Stimulated activated CD4-positive, alpha-beta T cell treated with anti-CD3 and anti-CD28 coated beads, Interleukin-4, amount 100 ng/mL, for 24 hours (primary cell): Measurements from ENCODE around the gene FFAR3.
"Not testable (repeated sequence)": the region's sequence is repeated elsewhere in the genome, so short reads cannot be mapped to it uniquely, and the experiment has no call there.

Experiments used
- DNase-seq: peaks from one replicate; pipeline ENCODE4 v3.0.0-alpha.2; 2020

The FFAR3 gene

GRCh38 chr19:35378356-35378755 is 20.1 kb downstream of the FFAR3 start:
- DNase-seq = no peak

DNA sequence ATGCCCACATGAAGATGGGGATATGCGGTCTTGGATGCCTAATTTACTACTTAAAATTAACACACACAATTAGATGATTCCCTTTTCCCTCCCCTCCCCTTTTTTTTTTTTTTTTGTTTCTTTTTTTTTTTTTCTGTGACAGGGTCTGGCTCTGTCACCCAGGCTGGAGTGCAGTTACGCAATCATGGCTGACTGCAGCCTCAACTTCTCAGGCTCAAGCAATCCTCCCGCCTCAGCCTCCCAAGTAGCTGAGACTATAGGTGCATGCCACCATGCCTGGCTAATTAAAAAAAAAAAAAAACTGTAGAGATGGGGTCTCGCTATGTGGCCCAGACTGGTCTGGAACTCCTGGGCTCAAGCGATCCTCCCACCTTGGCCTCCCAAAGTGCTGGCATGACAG is 21.3 kb downstream of the FFAR3 start:
- not testable (repeated sequence) for DNase-seq

DNA sequence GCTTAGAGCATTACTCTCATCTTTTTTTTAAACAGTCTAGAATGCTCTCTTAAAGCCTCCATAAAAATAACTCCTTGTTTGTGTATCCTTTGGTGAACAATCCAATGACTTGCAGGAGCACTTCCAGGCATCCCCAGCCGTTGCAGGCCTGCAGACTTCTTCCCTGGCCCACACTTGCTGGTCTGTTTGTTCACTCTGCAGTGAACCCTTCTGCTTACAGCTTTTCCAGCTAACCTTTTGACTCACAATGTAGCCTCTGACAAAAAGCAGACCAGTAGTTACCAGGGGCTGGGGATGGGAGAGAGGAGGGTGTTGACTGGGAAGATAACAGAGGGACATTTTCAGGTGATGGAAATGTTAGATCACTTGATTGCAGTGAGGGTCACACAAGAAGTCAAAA is 21.7 kb downstream of the FFAR3 start:
- DNase-seq = no peak

DNA sequence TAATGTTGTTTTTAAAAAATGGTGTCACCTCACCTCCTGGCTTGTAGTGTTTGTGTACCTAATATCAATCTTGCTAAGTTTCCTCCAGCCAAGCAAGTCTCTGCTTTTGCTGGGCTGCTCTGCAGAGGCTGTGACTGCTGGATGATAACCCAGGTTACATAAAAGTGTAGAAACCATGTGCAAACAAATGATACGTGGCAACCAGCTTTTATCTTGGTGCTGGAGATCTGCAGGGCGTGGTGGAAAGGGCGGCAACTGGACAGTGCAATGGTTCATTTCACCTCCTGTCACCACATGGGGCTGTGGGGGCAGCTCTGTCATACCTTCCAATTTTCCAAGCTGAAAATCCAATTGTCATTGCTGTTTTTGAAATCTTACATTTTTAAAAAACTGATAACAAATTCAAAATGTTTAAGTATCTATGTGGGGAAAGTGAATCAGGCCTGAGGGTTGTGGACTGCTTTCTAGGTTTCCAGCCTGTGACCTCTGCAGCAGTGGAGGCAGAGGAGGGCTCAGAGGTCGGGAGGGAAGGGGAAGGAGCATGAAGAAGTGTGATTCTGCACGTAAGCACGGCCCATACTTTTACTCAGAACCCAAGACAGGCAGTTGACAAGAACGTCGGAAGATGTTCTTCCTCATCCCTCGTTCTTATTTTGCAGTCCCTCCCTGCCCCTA is 22.3 kb downstream of the FFAR3 start:
- no peak for DNase-seq

DNA sequence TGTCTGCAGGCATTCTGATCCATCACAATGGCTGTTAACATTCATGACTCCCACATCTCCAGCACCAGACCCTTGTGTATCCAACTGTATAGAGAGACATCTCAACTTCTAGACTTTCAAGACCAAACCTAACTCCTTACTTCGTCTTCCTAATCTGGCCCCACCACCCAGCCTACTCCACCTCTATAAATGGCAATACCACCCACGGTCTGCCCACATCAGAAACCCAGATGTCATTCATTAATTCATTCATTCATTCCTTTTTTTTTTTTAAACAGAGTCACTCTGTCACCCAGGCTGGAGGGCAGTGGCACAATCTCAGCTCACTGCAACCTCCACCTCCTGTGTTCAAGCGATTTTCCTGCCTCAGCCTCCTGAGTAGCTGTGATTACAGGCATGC is 23.1 kb downstream of the FFAR3 start:
- DNase-seq = no peak

DNA sequence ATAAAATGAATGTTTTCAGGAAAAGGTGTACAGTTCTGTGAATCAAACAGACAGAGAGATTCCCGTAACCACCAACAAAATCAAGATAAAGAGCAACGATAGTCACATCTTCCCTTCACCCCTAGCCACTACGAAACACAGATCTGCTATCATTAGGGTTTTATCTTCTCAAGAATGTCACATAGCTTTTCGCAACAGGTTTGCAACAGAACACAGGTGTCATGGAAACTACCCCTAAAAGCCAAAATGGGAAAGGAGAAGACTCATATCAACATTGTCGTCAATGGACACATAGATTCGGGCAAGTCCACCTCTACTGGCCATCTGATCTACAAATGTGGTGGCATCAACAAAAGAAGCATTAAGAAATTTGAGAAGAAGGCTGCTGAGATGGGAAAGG is 23.7 kb downstream of the FFAR3 start:
- DNase-seq = no peak

- no peak for DNase-seq
These were observed 25.3 kb downstream of the FFAR3 start for GRCh38 chr19:35383536-35383935.

DNA sequence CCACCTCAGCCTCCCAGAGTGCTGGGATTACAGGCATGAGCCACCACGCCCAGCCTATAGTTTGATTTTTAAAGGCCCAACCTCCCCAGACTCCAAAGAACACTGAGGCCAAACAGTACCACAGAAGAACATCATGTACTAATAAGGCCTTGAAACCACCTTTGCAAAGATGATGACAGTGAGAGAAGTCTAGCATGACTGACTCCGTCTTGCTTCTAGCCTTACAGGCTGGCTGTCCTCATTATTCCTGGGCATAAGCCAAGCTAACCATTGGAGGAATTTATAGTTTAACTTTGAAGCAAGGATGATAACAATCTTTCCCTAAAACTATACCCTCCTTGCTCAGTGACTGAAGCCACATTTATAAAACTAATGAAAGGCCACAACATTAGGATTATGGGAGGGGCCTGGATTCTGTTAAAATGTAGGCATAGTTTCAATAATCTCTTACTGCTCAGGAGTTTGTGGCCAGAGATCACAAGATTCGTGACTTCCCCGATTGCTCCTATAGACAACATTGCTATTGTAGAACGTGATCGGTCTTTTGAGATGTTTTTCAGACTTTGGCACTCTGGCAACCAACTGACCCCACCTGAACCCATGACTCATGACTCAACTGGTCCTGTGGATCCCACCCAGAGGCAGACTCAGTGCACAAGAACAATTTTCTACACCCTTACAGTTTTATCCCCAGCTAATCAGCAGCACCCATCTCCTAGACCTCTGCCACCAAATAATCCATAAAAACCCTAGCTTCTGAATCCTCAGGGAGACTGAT is 30.2 kb downstream of the FFAR3 start:
- no peak for DNase-seq

DNA sequence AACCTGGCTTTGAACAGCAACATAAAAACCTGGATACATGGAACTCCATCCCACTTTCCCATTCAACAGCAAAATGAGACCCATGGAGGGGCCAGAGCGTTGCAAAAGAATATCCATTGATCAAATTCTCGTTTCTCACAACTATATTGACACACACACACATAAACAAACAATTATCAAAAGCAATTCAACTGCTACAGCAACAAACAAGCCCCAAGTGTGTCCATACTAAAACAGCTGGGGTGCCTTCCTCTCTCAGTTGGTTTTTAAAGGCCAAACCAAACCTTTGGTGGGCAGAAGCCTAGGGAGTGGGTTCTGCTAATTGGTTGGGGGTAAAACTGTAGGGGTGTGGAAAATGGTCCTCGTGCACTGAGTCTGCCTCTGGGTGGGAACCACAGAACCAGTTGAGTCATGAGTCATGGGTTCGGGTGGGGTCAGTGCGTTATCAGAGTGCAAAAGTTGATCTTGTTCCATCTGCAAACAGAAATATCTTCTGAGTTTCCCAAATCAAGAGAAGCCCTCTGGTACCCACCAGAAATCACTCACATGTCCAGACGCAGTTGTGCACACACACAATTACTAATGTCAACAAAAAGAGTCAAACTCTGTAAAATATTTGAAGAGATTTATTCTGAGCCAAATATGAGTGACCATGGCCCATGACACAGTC is 31.1 kb downstream of the FFAR3 start:
- no peak for DNase-seq

DNA sequence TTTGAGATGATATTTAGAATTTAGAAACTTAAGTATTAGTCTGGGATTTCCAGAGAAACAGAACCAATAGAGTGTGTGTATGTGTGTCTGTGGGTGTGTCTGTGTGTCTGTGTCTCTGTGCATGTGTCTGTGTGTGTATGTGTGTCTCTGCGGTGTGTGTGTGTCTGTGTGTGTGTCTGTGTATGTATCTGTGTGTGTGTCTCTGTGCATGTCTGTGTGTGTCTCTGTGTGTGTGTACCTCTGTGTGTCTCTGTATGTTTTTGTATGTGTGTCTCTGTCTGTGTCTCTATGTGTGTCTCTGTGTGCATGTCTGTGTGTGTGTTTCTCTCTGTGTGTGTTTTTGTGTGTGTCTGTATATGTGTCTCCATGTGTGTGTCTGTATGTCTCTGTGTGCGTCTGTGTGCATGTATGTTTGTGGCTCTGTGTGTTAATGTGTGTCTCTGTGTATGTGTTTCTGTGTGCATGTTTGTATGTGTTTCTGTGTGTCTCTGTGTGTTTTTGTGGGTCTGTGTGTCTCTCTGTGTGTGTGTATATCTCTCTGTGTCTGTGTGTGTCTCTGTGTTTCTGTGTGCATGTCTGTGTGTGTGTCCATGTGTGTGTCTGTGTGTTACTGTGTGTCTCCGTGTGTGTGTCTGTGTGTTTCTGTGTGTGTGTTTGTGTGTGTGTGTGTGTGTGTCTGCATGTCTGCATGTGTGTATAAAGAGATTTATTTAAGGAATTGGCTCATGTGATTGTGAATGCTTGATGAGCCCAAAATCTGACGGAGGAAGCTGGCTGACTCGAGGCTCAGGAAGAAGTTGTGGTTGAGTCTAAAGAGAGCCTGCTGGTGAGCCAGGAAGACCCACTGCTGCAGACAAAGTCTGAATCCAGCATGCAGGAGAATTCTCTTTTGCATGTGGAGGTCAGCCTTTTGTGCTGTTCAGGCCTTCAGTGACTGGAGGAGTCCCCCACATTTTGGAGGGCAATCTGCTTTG is 34.8 kb downstream of the FFAR3 start:
- DNase-seq = no peak

DNA sequence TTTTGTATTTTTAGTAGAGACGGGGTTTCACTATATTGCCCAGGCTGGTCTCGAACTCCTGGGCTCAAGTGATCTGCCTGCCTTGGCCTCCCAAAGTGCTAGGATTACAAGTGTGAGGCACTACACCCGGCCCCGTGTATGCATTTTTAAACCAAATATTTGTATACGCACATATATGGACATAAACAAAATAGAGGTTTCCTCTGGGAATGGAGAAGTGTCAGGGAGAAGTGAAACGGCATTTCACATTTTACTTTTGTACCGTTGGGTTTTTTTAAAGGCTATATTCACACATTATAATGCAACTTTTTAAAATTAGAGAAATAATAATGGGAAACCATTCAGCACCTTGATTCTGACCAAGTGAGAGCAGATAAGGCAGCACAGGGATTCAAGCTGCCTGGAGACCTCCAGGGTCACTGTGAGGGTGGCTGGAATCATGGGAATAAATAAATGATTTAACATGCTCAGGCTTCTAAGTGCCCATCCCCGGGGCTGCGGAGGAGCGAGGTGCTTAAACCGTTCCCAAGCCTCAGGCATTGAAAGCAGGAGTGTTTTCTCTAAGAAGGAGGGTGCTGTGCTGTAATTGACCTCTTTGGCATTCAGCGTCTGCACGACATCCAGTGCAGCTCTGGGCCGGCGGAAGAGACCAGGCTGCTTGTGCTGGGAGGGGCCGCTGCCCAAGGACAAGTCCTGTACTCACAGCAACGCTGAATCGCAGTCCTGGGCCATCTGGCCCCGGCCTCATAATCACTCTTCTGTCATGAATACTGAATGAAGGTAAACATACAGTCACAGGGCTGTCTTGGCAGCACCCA is 37.3 kb downstream of the FFAR3 start:
- no peak for DNase-seq

- DNase-seq = no peak
These were observed 38.1 kb downstream of the FFAR3 start for GRCh38 chr19:35396240-35396885.

DNA sequence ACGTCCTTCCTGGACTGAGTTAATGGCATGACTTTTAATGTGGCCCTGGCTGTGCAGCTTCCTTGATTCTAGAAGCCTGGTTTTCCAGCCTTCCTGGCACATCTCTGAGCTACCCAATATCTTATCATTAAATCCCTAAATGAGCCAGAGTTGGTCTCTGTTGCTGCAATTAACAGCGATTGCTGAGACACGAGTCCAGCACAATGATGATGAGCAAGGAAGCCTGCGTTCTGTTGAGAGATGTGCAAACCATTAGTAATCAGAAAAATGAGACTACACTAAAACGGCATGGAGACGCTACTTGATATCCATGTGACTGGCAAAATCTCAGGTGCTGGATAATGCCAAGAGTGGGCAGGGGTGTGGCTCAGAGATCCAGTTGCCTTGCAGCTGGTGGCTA is 38.8 kb downstream of the FFAR3 start:
- no peak for DNase-seq

GRCh38 chr19:35398570-35398969 is 40.3 kb downstream of the FFAR3 start:
- no peak for DNase-seq

- DNase-seq = no peak
These were observed 41.0 kb downstream of the FFAR3 start for GRCh38 chr19:35399231-35399630.

DNA sequence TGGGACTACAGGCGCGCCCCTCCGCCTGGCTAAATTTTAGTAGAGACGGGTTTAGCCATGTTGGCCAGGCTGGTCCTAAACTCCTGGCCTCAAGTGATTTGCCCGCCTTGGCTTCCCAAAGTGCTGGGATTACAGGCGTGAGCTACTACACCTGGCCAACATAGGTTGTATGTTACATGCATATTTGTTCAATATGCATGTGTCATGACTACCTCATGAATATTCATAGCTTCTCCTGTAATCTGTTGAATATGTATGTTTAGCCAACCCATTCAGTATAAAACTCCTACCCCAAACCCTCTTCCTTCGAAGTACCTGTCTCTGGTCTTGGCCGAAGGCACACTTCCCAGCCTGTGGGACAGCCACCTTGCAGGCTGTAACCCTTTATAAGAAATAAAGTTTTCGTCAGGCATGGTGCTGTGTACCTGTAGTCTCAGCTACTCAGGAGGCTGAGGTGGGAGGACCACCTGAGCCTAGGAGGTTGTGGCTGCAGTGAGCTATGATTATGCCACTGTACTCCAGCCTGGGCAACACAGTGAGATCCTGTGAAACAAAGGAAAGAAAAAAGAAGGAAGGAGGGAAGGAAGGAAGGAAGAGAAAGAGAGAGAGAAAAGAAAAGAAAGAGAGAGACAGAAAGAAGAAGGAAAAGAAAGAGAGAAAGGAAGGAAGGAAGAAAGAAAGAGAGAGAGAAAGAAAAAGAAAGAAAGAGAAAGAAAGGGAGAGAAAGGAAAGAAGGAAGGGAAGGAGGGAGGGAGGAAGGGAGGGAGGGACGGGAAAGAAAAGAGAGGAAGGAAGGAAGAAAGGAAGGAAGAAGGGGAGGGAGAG is 41.9 kb downstream of the FFAR3 start:
- DNase-seq = no peak

DNA sequence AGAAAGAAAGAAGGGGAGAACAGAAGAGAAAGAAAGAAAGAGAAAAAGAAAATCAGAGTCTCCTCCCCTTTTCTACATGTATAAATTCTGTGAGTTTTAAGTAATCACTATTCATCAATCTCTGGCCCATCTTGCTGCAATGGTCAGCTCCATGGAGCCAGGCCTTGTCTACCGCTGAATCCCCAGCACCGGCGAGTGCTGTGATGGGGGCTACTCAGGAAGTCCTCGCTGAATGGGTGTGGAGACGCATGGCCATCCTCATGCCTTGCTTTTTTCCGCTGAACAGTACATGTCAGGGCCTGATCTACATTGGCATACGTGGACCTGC is 42.5 kb downstream of the FFAR3 start:
- DNase-seq = no peak

DNA sequence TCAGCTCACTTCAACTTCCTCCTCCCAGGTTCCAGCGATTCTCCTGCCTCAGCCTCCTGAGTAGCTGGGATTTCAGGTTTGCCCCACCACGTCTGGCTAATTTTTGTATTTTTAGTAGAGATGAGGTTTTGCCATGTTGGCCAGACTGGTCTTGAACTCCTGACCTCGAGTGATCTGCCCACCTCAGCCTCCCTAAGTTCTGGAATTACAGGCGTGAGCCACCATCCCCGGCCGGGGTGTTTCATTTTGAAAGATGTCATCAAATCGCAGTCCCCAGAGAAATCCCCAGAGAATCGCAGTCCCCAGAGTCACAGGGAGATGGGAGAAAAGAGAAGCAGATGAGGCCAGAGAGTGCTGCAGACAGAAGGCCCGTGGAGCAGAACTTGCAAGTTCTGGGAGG is 43.2 kb downstream of the FFAR3 start:
- not testable (repeated sequence) for DNase-seq

- DNase-seq = peak; percentile 6
These were observed 45.0 kb downstream of the FFAR3 start for GRCh38 chr19:35403116-35403760.
